ENCODE data around the gene TNIP2.

TNIP2 gene

DNA sequence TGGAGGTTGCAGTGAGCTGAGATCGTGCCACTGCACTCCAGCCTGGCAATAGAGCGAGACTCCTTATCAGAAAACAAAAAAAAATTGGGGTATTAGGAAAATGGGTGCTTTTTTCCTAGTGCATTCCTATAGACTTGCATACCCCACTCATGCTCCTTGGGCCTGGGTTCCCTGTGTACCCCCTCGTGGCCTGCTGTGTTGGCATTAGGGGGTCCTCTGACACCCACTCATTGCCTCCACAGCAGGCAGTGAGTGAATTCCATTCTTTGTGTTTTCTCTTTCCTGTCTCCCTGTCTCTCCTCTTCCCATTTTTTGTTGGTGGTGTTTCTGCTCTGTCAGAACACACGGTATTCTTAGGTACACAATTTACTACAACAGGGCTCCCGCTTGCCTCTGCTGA, 42.8 kb downstream of the TNIP2 start:
- Histone ChIP-seq H3K4me3 (ENCODE audit: low read depth, low read length) (no peak overlapping the region), H3K27ac (ENCODE audit: extremely low read depth, low read depth, low read length) (no peak overlapping the region), H3K36me3 (ENCODE audit: control insufficient read depth in 2 of 2, insufficient read depth in 1 of 2, low read length in 2 of 2) (peaks cover 19 to 44% of the 10 kb centered on the region in 2 experiments), H3K4me1 (ENCODE audit: control insufficient read depth, insufficient read depth, low read length) (no peaks in the 10 kb centered on the region), H3K9me3 (ENCODE audit: control insufficient read depth, insufficient read depth, low read depth, low read length) (no peaks in the 10 kb centered on the region)
- ChIA-PET CTCF (no interaction called here), POLR2A (no interaction called here)
- TF ChIP-seq ZNF629 (tag by site-specific recombination; IDR thresholded peaks at IDR 0.05) (no peak), ZNF37A (tag by site-specific recombination; IDR thresholded peaks at IDR 0.05) (no peak), ZNF830 (tag by site-specific recombination; IDR thresholded peaks at IDR 0.05; ENCODE audit: low read depth) (no peak), ZNF362 (tag by site-specific recombination; IDR thresholded peaks at IDR 0.05) (no peak), ZEB2 (tag by site-specific recombination; IDR thresholded peaks at IDR 0.05) (no peak), ZNF48 (tag by site-specific recombination; IDR thresholded peaks at IDR 0.05) (no peak), ZNF133 (tag by site-specific recombination; IDR thresholded peaks at IDR 0.05) (no peak), ZNF626 (tag by site-specific recombination; IDR thresholded peaks at IDR 0.05) (no peak)
- TF ChIP-seq, protein P1, sequence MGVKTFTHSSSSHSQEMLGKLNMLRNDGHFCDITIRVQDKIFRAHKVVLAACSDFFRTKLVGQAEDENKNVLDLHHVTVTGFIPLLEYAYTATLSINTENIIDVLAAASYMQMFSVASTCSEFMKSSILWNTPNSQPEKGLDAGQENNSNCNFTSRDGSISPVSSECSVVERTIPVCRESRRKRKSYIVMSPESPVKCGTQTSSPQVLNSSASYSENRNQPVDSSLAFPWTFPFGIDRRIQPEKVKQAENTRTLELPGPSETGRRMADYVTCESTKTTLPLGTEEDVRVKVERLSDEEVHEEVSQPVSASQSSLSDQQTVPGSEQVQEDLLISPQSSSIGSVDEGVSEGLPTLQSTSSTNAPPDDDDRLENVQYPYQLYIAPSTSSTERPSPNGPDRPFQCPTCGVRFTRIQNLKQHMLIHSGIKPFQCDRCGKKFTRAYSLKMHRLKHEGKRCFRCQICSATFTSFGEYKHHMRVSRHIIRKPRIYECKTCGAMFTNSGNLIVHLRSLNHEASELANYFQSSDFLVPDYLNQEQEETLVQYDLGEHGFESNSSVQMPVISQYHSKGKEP (tag by site-specific recombination; IDR thresholded peaks at IDR 0.05) = no peak

DNA sequence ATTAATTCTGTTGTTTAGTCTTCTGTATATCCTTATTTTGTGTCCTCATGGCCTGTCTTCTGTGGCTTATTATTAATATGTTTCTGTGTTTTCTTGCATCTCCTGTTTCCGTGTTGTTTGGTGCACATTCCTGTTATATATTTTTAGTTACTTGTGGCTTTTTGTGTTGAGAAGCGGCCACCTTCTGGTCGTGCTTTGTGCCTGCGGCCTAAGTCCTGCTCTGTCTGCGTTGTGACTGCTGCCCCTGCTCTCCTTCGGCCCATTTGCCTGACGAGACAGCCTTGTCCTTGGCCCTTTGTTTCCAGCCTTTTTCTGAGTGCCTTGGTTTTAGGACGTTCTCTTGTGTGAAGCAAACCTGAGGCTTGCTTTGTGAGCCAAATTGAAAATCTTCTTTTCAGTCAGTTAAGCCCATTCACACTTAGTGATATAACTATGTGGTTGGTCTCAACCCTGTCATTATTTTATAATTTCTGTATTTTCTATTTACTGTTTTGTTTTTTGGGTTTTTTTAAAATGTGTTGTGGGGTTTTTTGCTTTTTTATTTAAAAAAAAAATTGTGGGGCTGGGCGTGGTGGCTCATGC, 43.8 kb downstream of the TNIP2 start:
- Histone ChIP-seq H3K4me3 (ENCODE audit: low read depth, low read length) (no peak overlapping the region), H3K4me1 (ENCODE audit: control insufficient read depth, insufficient read depth, low read length) (no peaks in the 10 kb centered on the region), H3K36me3 (ENCODE audit: control insufficient read depth in 2 of 2, insufficient read depth in 1 of 2, low read length in 2 of 2) (peaks cover 18 to 46% of the 10 kb centered on the region in 2 experiments; a peak in 2 of 3 replicates), H3K27ac (ENCODE audit: extremely low read depth, low read depth, low read length) (no peak overlapping the region), H3K9me3 (ENCODE audit: control insufficient read depth, insufficient read depth, low read depth, low read length) (no peaks in the 10 kb centered on the region)
- ChIA-PET CTCF (no interaction called here), POLR2A (no interaction called here)
- no peak for TF ChIP-seq ZNF398 (tag by site-specific recombination; IDR thresholded peaks at IDR 0.05)
- TF ChIP-seq ZNF362 (tag by site-specific recombination; IDR thresholded peaks at IDR 0.05) = no peak
- no peak for TF ChIP-seq ZNF510 (tag by site-specific recombination; IDR thresholded peaks at IDR 0.05; ENCODE audit: insufficient replicate concordance)
- no peak for TF ChIP-seq ZNF645 (tag by site-specific recombination; IDR thresholded peaks at IDR 0.05)
- TF ChIP-seq ZNF169 (tag by site-specific recombination; IDR thresholded peaks at IDR 0.05) = no peak
- TF ChIP-seq KLF8 (tag by site-specific recombination; IDR thresholded peaks at IDR 0.05) = no peak
- TF ChIP-seq ZNF76 (tag by site-specific recombination; IDR thresholded peaks at IDR 0.05; ENCODE audit: borderline replicate concordance, low read depth) = no peak
- TF ChIP-seq BCL11B (tag by site-specific recombination; IDR thresholded peaks at IDR 0.05; ENCODE audit: low read depth) = no peak
- no peak for TF ChIP-seq ZNF514 (tag by site-specific recombination; IDR thresholded peaks at IDR 0.05)
- TF ChIP-seq ZNF10 (tag by site-specific recombination; IDR thresholded peaks at IDR 0.05) = no peak
- no peak for TF ChIP-seq SP2 (tag by site-specific recombination; IDR thresholded peaks at IDR 0.05)
- TF ChIP-seq ZNF518A (tag by site-specific recombination; conservative IDR thresholded peaks at IDR 0.05; ENCODE audit: low read depth) = no peak
